Stomach (tissue), 4 donors: Measurements from ENCODE around the gene FANCD2OS.

ENCODE experiments used
- CTCF ChIP-seq, 7 experiments: fragments of 450-650 bp in 4 of 7; fragments of 200-600 bp in 3 of 7; sonication (generic) in 3 of 7; IDR thresholded peaks; one replicate each; pipeline ENCODE4 v1.5.1; 2016 to 2019; ENCODE audit warnings: antibody characterized with exemption in 7 of 7, control low read depth in 2 of 7, mild to moderate bottlenecking in 1 of 7
- EP300 ChIP-seq: sonication (generic); formaldehyde crosslinking; IDR thresholded peaks from one replicate; pipeline ENCODE4 v1.6.1; 2017; ENCODE audit warnings: antibody characterized with exemption

GRCh38 chr3:10106919-10107318 lies 1.1 kb downstream of the FANCD2OS start:
- TF ChIP-seq CTCF (IDR thresholded peaks at IDR 0.05) (no peak), EP300 (no peak)
